GM21529 (cell line): ENCODE results near the gene CDC37.

ENCODE experiments used
- ATAC-seq: cut with Tn5 transposase; IDR thresholded peaks from one replicate; pipeline ENCODE4 v1.9.1; 2021; ENCODE audit not compliant: unreplicated experiment

The CDC37 gene

GRCh38 chr19:10361569-10362011 lies 41.8 kb downstream of the CDC37 start:
- no peak for ATAC-seq

- no peak for ATAC-seq
Measured at GRCh38 chr19:10356431-10356830, 46.9 kb downstream of the CDC37 start.

GRCh38 chr19:10353793-10354391 lies 49.5 kb downstream of the CDC37 start:
- no peak for ATAC-seq

- no peak for ATAC-seq
Measured at GRCh38 chr19:10352764-10353671, 50.3 kb downstream of the CDC37 start.

GRCh38 chr19:10346509-10346908 lies 56.8 kb downstream of the CDC37 start:
- ATAC-seq = no peak

GRCh38 chr19:10344780-10345179 lies 58.6 kb downstream of the CDC37 start:
- no peak for ATAC-seq

- no peak for ATAC-seq
Measured at GRCh38 chr19:10343495-10343894, 59.8 kb downstream of the CDC37 start.
